Epidermal melanocyte (primary cell): ENCODE measurements around the gene C1orf115.
"Not testable (repeated sequence)": the region's sequence is repeated elsewhere in the genome, so short reads cannot be mapped to it uniquely, and the experiment has no call there.

Experiments
- DNase-seq: peaks from one replicate; pipeline ENCODE4 v3.0.0; 2011; ENCODE audit warnings: low spot score; ENCODE audit not compliant: insufficient read length

Gene C1orf115

DNA sequence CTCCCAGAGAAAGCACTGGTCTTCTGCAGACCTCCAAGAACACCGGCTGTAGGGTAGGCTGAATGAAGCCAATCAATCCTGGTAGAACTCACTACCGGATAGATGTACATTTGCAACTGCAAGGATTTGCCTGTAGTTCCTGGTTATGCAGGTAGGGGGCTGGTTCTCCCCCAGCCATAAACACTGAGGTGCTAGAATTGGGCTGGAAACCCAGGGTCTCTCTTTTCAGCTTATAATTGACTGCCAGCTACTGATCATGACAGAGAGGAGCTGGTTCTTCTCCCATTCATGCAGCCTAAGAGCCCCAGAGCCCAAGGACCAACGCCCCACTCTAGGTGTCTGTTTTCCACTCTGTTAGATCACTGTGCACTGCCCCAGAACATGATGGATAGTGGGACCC lies 36.5 kb downstream of the C1orf115 start:
- DNase-seq: no peak

DNA sequence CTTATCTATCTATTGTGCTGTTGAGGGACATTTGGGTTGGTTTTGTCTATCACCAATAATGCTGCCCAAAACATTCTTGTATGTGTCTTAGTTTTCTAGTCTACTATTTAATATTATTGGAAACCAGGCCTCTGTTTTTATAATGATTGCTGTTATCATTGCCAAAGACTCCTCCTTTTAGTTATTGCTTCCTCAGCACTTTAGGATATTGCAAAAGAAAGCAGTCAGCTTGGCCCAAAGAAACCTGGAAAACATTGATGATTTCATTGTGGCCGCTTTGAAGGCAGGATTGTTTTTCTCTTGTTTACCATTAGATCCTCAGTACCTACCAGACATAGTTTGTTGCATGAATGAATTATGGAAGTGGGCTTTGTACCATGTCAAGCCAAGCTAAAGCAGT lies 37.4 kb downstream of the C1orf115 start:
- no peak for DNase-seq

DNA sequence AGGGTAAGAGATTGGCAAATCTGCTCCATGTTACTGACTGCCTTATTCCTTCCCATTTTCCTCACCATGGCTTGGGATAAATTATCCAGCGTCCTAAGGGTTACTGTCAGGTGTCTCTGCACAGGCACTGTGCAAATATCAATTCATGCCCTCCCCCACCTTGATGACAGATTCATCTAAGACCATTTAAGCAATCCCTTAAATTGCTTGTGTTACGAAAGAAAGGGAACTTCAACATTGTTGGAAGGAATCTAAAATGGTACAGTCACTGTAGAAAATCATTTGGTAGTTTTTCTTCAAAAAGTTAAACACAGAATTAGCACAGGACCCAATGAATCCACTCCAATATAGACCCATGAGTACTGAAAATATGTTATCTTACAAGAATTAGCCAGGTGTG lies 40.3 kb downstream of the C1orf115 start:
- no peak for DNase-seq

DNA sequence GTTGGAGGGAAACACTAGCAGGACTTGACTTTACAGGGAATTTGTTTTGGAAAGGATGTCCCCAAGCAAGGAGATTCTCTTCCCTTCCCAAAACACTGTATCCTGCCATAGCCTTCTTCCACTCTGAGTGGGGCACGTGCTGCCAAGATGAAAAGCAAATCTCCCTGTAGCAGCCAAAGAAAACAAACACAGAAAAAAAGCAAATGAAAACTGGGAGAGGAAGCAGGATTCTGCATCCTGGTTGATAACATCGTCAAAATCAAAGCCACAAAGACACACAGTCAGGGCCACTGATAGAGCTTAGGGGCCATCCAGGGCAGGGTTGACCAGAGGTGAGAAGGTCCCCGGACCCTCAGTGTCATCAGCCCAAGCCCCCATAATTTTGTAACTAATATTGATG lies 42.0 kb downstream of the C1orf115 start:
- DNase-seq: no peak

DNA sequence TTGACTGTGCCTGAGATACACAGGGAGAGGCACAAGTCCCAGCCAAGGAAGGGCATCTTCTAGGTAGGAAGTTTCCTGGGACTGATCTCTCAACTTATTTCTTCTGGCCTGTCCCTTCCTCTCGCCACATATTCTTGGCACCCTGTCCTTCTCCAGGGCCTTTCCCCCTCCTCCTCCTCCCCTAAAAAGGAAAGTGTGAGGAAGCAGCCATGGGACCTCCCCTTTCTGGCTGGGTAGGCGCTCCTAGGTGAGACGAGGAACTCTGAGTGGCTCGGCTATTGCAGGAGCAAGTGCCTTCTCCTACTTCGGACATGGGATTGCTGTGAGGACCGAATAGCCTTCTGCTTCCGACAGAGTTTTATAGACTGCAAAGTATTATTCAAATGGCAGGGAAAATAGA lies 42.5 kb downstream of the C1orf115 start:
- DNase-seq: no peak

DNA sequence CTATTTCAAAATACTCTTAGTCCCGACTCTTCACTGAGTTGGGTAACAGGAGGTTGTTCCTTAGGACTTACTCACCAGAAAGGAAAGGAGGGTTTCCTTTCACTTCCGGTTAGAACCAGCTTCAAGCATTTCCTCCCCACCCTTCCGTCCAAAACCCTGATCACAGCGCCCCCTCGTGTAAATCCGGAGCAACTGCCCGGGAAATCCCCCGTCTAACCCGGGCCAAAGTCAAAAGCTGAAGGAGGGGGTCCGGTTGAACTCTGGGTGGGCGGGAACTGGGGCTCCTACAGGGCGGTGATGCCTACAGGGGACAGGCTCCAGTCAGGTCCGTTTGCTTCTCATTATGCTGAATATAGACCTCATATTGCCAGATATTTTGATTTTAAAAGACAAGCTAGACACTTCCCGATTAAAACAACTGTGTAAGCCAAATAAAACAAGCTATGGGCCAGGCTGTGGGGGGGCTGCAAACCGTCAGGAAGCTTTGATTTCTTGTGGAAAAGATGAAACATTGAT lies 43.0 kb downstream of the C1orf115 start:
- DNase-seq: peak; percentile 71

DNA sequence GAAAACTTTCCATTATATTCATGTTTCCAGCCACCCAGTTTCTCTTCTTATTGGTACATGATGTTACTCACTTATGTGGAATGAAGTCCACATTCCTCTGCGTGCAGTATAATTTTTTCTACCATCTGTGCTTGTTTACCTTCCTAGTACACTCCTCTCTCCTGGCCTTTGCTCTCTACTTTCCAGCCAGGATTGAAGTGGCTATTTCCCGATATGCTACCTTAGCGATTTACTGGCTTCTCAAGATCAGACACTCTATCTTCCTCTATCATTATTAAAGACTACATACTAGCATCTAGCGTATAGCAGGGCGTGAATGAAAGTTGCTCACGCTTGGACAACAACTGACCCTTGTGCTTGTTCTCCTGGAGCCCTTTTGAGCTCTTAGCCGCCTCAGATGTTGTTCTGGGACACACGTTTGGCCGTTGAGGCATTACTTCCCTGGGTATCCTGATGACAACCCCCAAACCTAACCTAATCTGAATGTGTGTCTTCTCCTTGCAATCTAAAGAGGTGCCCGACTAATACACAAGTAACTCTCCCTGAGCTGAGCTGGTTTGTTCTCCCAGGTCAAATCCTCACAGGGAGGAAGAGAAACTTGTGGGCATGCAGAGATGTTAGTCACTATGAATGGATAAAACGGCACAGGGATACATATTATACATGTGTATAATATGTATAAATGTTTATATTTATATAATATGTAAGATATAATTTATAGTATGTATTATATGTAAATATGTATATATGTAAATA lies 44.6 kb downstream of the C1orf115 start:
- no peak for DNase-seq

DNA sequence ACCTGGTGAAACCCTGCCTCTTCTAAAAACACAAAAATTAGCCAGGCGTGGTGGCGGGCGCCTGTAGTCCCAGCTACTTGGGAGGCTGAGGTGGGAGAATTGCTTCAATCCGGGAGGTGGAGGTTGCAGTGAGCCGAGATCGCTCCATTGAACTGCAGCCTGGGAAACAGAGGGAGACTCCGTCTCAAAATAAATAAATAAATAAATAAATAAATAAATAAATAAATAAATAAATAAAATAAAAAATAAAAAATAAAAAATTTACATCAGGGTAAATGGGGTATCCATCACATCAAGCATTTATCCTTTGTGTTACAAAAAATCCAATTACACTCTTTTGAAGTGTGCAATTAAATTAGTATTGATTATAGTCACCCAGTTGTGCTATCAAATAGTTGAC lies 46.1 kb downstream of the C1orf115 start:
- DNase-seq: not testable (repeated sequence)

DNA sequence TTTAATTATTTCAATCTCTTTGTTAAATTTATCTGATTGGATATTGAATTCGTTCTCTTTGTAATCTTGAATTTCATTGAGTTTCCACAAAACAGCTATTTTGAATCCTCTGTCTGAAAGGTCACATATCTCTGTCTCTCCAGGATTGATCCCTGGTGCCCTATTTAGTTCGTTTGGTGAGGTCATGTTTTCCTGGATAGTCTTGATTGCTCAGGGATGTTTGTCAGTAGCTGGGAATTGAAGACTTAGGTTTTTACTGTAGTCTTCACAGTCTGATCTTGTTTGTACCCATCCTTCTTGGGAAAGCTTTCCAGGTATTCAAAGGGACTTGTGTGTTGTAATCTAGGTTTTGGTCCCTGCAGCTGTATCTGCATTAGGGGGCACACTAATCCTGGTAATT lies 51.2 kb downstream of the C1orf115 start:
- no peak for DNase-seq

DNA sequence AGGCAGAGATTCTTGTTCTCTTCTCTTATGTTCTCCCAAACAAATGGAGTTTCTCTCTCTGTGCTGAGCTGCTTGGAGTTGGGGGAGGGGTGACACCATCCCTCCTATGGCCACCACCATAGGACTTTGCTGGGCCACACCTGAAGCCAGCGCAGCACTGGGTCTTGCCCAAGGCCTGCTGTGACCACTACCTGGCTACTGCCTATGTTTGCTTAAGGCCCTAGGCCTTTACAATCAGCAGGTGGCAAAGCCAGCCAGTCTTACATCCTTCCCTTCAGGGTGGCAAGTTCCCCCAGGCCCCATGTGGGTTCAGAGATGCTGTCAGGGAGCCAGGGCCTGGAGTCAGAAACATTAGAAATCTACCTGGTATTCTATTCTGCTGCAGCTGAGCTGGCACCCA lies 51.7 kb downstream of the C1orf115 start:
- DNase-seq: no peak

DNA sequence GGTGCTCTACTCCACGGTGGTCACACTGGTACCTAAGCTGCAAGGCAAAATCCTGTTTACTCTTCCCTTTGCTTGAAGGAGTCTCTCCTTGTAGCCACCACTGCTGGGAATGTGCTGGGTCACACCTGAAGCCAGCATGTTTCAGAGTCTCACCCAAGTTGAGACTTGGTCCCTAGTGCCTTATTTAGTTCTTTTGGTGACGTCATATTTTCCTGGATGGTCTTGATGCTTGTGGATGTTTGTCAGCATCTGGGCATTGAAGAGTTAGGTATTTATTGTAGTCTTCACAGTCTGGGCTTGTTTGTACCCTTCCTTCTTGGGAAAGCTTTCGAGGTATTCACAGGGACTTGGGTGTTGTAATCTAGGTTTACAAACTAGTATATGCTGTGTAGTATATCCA lies 52.4 kb downstream of the C1orf115 start:
- DNase-seq: no peak

DNA sequence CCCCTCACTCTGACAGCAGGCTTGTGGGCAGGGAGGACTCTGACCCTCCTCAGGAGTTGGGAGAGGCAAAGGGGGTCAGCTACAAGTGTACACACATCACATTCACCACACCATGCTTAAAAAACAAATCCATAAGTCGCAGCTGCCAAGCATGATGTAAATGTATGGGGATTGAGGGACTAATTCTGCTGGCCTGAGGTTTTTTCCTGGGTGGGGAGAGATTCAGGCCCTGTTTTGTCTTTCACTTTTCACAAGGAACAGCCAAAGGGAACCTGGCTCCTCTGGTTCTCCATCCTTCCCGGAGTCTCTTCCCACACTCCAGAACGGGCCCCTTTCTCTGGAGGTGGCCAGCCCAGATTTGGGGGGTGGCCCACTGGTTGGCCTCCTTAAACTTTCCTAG lies 56.7 kb downstream of the C1orf115 start:
- no peak for DNase-seq

DNA sequence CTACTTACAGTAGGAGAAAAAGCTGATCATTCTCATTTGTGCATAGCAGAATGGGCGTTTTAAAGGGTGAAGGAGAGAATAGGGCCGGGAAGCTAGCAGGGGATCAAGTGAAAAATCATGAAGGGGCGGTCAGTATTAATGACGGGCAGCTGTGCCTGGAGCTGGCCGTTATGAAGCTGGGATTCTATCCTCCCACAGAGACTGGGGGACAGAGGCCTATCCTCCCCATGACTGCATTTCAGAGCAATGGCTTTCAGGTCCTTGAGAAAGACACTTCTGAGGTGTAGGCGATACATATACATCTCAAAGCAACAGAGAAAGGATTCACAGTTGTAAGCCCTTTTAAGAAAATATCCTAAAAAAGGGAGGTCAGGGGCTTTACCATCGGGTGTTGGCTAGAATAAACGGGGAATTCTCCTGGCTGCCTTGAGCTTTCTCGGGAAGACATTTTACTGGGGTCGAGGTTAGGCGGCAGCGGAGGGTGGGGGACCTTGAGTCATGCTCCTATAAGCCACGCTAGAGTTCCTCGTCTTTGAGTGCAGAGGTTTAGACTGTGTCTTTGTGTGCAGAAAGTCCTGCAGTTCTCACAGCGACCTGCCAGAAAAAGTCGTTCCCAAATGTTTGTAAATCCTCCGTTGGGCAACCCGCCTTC lies 57.4 kb downstream of the C1orf115 start:
- DNase-seq: no peak

DNA sequence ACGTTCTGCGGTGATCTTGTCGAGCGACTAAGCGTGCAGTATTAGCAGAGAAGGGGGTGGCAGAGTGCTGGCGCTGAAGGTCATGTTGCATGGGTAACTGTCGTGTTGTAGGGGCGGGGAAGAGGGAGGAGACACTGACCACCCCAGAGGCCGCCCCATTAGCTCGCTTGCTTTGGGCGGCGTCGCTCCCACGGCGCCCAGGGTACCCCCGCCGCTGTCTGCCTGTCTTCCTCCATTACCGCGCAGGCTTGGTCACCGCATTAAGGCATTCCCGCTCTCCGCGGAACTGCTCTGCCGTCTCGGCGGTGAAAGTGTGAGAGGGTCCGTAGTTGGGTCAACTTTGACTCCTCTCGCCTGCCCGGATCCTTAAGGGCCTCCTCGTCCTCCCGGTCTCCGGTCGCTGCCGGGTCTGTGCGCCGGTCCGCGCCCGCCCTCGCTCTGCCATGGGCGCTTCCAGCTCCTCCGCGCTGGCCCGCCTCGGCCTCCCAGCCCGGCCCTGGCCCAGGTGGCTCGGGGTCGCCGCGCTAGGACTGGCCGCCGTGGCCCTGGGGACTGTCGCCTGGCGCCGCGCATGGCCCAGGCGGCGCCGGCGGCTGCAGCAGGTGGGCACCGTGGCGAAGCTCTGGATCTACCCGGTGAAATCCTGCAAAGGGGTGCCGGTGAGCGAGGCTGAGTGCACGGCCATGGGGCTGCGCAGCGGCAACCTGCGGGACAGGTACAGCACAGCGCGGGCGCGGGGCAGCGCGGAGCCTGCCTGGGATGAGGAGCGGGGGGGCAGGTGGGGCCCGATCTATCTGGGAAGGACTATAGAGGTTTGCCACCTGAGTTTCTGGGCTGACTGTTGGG lies 58.1 kb downstream of the C1orf115 start, which contains the start of gene MTARC2:
Gene MTARC2 (plus strand): TSS at position 234 of the 846 bp plus-strand sequence. CDS start 210 bp downstream, at position 444.
- DNase-seq: peak; percentile 71
